GM23338 (cell line): ENCODE data around the gene SLC6A12. TPM values are rescaled to one million over a fixed set of nuclear protein-coding genes. Genes with fewer than 3 reads are reported as not detected.

Source experiments
- ATAC-seq: fragments of 200-7000 bp; cut with Tn5 transposase; 3 replicates; pipeline ENCODE4 v1.9.1; 2020
- DNase-seq: peaks from one replicate; pipeline ENCODE4 v3.0.0-alpha.2; 2015; ENCODE audit warnings: low spot score
- H2AFZ ChIP-seq: fragments of 200-600 bp; sonication (generic); 2 replicates; pipeline ENCODE4 v1.8.0; 2016; ENCODE audit warnings: antibody characterized with exemption, mild to moderate bottlenecking, moderate library complexity
- H3F3A ChIP-seq: fragments of 200-600 bp; sonication (generic); replicated peaks from 2 replicates; pipeline ENCODE4 v1.8.0; 2017; ENCODE audit warnings: antibody characterized with exemption, mixed run types, low read depth
- H3K27ac ChIP-seq: fragments of 200-600 bp; sonication (generic); 2 replicates; pipeline ENCODE4 v1.6.1; 2016; ENCODE audit warnings: low read depth
- H3K27me3 ChIP-seq: fragments of 200-600 bp; sonication (generic); 2 replicates; pipeline ENCODE4 v1.8.0; 2016; ENCODE audit warnings: mild to moderate bottlenecking, mixed run types, moderate library complexity; ENCODE audit not compliant: insufficient read depth
- H3K36me3 ChIP-seq: fragments of 200-600 bp; sonication (generic); 2 replicates; pipeline ENCODE4 v1.8.0; 2016; ENCODE audit warnings: mild to moderate bottlenecking; ENCODE audit not compliant: insufficient read depth
- H3K4me1 ChIP-seq: fragments of 200-600 bp; sonication (generic); 2 replicates; pipeline ENCODE4 v1.8.0; 2016; ENCODE audit warnings: mild to moderate bottlenecking, moderate library complexity; ENCODE audit not compliant: insufficient read depth
- H3K4me2 ChIP-seq: fragments of 200-600 bp; sonication (generic); 2 replicates; pipeline ENCODE4 v1.7.1; 2017; ENCODE audit warnings: mixed run types
- H3K4me3 ChIP-seq: fragments of 200-600 bp; sonication (generic); 2 replicates; pipeline ENCODE4 v1.6.1; 2016; ENCODE audit warnings: mixed run types
- H3K79me2 ChIP-seq: fragments of 200-600 bp; sonication (generic); replicated peaks from 2 replicates; pipeline ENCODE4 v1.8.0; 2017; ENCODE audit warnings: mild to moderate bottlenecking; ENCODE audit not compliant: insufficient read depth
- H3K9me2 ChIP-seq: fragments of 200-600 bp; sonication (generic); 2 replicates; pipeline ENCODE4 v1.8.0; 2017; ENCODE audit not compliant: insufficient read depth
- H4K20me1 ChIP-seq: fragments of 200-600 bp; sonication (generic); replicated peaks from 2 replicates; pipeline ENCODE4 v1.8.0; 2017; ENCODE audit warnings: mild to moderate bottlenecking; ENCODE audit not compliant: insufficient read depth
- H3K27ac Mint-ChIP-seq: 2 replicates; pipeline ENCODE4 v1.8.0; 2020; ENCODE audit warnings: inconsistent platforms, mild to moderate bottlenecking, moderate library complexity, mixed read lengths
- H3K27me3 Mint-ChIP-seq: 3 replicates; pipeline ENCODE4 v1.8.0; 2022; ENCODE audit warnings: low read depth, mild to moderate bottlenecking, moderate library complexity, mixed read lengths, inconsistent platforms; ENCODE audit not compliant: insufficient read depth, poor library complexity
- H3K36me3 Mint-ChIP-seq: 3 replicates; pipeline ENCODE4 v1.8.0; 2021; ENCODE audit warnings: low read depth, mild to moderate bottlenecking, inconsistent platforms, moderate library complexity, mixed read lengths
- H3K4me1 Mint-ChIP-seq: 3 replicates; pipeline ENCODE4 v1.8.0; 2020; ENCODE audit warnings: mild to moderate bottlenecking, inconsistent platforms, mixed read lengths
- H3K4me3 Mint-ChIP-seq: 3 replicates; pipeline ENCODE4 v1.8.0; 2021; ENCODE audit warnings: moderate library complexity, mild to moderate bottlenecking, inconsistent platforms, mixed read lengths
- H3K9me3 Mint-ChIP-seq: 3 replicates; pipeline ENCODE4 v1.8.0; 2020; ENCODE audit warnings: moderate library complexity, mild to moderate bottlenecking, inconsistent platforms, mixed read lengths
- CREB1 ChIP-seq: fragments of 250-450 bp; sonication (Bioruptor Pico); IDR thresholded peaks from 2 replicates; pipeline ENCODE4 v1.5.0; 2020; ENCODE audit warnings: low read depth, mild to moderate bottlenecking, moderate library complexity
- EZH2 ChIP-seq: fragments of 200-600 bp; sonication (generic); IDR thresholded peaks from one replicate; pipeline ENCODE4 v1.8.0; 2017; ENCODE audit warnings: antibody characterized with exemption, mild to moderate bottlenecking, low read depth; ENCODE audit not compliant: unreplicated experiment
- EZH2phosphoT487 ChIP-seq: fragments of 200-600 bp; sonication (generic); IDR thresholded peaks from one replicate; pipeline ENCODE4 v1.8.1; 2018; ENCODE audit warnings: antibody characterized with exemption; ENCODE audit not compliant: unreplicated experiment
- NANOG ChIP-seq: IDR thresholded peaks from 2 replicates; pipeline ENCODE4 v1.6.1; 2016; ENCODE audit warnings: antibody characterized with exemption, borderline replicate concordance
- ZNF114 ChIP-seq: fragments of 250-450 bp; sonication (Bioruptor Pico); IDR thresholded peaks from 2 replicates; pipeline ENCODE4 v1.5.0; 2020; ENCODE audit warnings: mild to moderate bottlenecking, moderate library complexity
- polyA plus RNA-seq: library from polyadenylated mRNA; unstranded; fragments of >200 nt; fragmentation: Nextera tagmentation; extraction: Ambion mirVana; gene quantifications from 2 replicates; pipeline ENCODE4 v1.2.1, GENCODE V29; 2016
- total RNA-seq: library from RNA; depleted of rRNA; stranded (reverse); fragments of >200 nt; shearing (Covaris generic); gene quantifications from 2 replicates; pipeline ENCODE4 v1.2.3, GENCODE V29; 2014
- TF ChIP-seq, protein P1 (sequence below): IDR thresholded peaks from one replicate; pipeline ENCODE4 v1.6.1; 2018; ENCODE audit warnings: antibody characterized with exemption; ENCODE audit not compliant: unreplicated experiment
- TF ChIP-seq, protein P2 (sequence below): IDR thresholded peaks from 2 replicates; pipeline ENCODE4 v1.6.1; 2016; ENCODE audit warnings: antibody characterized with exemption
- TF ChIP-seq, protein P3 (sequence below): fragments of 250-450 bp; sonication (Bioruptor Pico); IDR thresholded peaks from 2 replicates; pipeline ENCODE4 v1.5.0; 2020; ENCODE audit warnings: mild to moderate bottlenecking, moderate library complexity

Gene SLC6A12
- total and polyA plus RNA-seq, 2 experiments from 2014 or later, result 0.56 TPM; not detected in 1

DNA sequence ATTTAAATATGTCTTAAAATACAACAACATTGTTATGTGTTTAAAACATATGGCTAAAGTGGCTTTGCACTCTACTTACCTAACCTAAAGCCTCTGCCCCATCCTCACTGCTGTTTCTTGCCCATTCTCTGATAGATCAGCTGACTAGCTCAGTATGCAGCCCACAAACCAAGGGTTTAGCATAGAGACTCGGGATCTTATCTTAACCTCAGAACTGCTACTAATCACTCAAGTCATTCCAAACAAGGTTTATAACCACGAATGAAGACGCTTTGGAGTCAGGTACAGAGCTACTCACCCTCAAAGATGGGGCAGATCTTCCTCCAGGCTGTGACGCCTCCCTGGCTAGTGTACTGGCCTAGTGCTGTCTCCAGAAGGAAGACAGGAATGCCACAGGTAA is 29.4 kb upstream of the SLC6A12 start:
- peaks cover 24% of the 10 kb centered on the region for H3K9me3 Mint-ChIP-seq
- Histone ChIP-seq H3K9me2 (no peaks in the 10 kb centered on the region), H3K4me3 (no peak overlapping the region), H3K4me2 (no peak overlapping the region), H3K79me2 (no peaks in the 10 kb centered on the region), H3F3A (no peaks in the 10 kb centered on the region), H3K27ac (no peak overlapping the region), H4K20me1 (no peaks in the 10 kb centered on the region), H3K36me3 (no peaks in the 10 kb centered on the region), H3K4me1 (no peaks in the 10 kb centered on the region), H2AFZ (no peak overlapping the region), H3K27me3 (no peaks in the 10 kb centered on the region)
- TF ChIP-seq EZH2, result no peak
- no peak for TF ChIP-seq ZNF114 (CRISPR knock-in tag)
- TF ChIP-seq CREB1, result no peak
- no peak for TF ChIP-seq NANOG
- TF ChIP-seq, protein P1, sequence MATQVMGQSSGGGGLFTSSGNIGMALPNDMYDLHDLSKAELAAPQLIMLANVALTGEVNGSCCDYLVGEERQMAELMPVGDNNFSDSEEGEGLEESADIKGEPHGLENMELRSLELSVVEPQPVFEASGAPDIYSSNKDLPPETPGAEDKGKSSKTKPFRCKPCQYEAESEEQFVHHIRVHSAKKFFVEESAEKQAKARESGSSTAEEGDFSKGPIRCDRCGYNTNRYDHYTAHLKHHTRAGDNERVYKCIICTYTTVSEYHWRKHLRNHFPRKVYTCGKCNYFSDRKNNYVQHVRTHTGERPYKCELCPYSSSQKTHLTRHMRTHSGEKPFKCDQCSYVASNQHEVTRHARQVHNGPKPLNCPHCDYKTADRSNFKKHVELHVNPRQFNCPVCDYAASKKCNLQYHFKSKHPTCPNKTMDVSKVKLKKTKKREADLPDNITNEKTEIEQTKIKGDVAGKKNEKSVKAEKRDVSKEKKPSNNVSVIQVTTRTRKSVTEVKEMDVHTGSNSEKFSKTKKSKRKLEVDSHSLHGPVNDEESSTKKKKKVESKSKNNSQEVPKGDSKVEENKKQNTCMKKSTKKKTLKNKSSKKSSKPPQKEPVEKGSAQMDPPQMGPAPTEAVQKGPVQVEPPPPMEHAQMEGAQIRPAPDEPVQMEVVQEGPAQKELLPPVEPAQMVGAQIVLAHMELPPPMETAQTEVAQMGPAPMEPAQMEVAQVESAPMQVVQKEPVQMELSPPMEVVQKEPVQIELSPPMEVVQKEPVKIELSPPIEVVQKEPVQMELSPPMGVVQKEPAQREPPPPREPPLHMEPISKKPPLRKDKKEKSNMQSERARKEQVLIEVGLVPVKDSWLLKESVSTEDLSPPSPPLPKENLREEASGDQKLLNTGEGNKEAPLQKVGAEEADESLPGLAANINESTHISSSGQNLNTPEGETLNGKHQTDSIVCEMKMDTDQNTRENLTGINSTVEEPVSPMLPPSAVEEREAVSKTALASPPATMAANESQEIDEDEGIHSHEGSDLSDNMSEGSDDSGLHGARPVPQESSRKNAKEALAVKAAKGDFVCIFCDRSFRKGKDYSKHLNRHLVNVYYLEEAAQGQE, result no peak
- TF ChIP-seq, protein P2, sequence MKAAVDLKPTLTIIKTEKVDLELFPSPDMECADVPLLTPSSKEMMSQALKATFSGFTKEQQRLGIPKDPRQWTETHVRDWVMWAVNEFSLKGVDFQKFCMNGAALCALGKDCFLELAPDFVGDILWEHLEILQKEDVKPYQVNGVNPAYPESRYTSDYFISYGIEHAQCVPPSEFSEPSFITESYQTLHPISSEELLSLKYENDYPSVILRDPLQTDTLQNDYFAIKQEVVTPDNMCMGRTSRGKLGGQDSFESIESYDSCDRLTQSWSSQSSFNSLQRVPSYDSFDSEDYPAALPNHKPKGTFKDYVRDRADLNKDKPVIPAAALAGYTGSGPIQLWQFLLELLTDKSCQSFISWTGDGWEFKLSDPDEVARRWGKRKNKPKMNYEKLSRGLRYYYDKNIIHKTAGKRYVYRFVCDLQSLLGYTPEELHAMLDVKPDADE, result no peak
- no peak for TF ChIP-seq EZH2phosphoT487
- no peak overlapping the region for H3K27ac Mint-ChIP-seq
- peaks cover 8% of the 10 kb centered on the region for H3K27me3 Mint-ChIP-seq
- peaks cover 4% of the 10 kb centered on the region; the same call in 2 of the 3 replicates for H3K36me3 Mint-ChIP-seq
- no peak for DNase-seq
- H3K4me3 Mint-ChIP-seq, result no peak overlapping the region
- ATAC-seq, result no peak
- no peaks in the 10 kb centered on the region for H3K4me1 Mint-ChIP-seq

DNA sequence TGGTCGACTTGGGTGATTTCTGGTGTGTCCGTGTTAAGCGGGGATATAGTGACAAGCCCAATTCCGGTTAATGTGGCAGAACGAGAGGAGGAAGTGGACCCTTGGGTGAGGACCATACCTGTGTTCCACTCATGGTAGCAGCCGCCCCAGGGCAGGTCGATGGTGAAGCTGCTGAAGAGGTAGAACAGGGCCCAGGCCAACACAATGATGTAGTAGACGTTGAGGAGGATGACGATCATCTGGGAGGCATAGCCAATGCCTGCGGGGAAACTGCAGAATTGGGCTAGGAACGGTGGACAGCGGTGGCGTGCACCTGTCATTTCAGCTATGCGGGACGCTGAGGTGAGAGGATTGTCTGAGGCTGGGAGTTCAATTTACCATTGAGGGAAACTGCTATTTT is 28.5 kb upstream of the SLC6A12 start:
- DNase-seq (no peak), ATAC-seq (no peak)
- no peaks in the 10 kb centered on the region for H4K20me1 ChIP-seq
- Mint-ChIP-seq H3K27me3 (peaks cover 8% of the 10 kb centered on the region), H3K27ac (no peak overlapping the region), H3K9me3 (peaks cover 22% of the 10 kb centered on the region), H3K4me3 (no peak overlapping the region), H3K36me3 (peaks cover 4% of the 10 kb centered on the region; the same call in 2 of the 3 replicates), H3K4me1 (no peaks in the 10 kb centered on the region)
- no peaks in the 10 kb centered on the region for H3K9me2 ChIP-seq
- H3K4me3 ChIP-seq, result no peak overlapping the region
- TF ChIP-seq CREB1 (no peak), ZNF114 (CRISPR knock-in tag) (no peak), NANOG (no peak)
- TF ChIP-seq, protein P3, sequence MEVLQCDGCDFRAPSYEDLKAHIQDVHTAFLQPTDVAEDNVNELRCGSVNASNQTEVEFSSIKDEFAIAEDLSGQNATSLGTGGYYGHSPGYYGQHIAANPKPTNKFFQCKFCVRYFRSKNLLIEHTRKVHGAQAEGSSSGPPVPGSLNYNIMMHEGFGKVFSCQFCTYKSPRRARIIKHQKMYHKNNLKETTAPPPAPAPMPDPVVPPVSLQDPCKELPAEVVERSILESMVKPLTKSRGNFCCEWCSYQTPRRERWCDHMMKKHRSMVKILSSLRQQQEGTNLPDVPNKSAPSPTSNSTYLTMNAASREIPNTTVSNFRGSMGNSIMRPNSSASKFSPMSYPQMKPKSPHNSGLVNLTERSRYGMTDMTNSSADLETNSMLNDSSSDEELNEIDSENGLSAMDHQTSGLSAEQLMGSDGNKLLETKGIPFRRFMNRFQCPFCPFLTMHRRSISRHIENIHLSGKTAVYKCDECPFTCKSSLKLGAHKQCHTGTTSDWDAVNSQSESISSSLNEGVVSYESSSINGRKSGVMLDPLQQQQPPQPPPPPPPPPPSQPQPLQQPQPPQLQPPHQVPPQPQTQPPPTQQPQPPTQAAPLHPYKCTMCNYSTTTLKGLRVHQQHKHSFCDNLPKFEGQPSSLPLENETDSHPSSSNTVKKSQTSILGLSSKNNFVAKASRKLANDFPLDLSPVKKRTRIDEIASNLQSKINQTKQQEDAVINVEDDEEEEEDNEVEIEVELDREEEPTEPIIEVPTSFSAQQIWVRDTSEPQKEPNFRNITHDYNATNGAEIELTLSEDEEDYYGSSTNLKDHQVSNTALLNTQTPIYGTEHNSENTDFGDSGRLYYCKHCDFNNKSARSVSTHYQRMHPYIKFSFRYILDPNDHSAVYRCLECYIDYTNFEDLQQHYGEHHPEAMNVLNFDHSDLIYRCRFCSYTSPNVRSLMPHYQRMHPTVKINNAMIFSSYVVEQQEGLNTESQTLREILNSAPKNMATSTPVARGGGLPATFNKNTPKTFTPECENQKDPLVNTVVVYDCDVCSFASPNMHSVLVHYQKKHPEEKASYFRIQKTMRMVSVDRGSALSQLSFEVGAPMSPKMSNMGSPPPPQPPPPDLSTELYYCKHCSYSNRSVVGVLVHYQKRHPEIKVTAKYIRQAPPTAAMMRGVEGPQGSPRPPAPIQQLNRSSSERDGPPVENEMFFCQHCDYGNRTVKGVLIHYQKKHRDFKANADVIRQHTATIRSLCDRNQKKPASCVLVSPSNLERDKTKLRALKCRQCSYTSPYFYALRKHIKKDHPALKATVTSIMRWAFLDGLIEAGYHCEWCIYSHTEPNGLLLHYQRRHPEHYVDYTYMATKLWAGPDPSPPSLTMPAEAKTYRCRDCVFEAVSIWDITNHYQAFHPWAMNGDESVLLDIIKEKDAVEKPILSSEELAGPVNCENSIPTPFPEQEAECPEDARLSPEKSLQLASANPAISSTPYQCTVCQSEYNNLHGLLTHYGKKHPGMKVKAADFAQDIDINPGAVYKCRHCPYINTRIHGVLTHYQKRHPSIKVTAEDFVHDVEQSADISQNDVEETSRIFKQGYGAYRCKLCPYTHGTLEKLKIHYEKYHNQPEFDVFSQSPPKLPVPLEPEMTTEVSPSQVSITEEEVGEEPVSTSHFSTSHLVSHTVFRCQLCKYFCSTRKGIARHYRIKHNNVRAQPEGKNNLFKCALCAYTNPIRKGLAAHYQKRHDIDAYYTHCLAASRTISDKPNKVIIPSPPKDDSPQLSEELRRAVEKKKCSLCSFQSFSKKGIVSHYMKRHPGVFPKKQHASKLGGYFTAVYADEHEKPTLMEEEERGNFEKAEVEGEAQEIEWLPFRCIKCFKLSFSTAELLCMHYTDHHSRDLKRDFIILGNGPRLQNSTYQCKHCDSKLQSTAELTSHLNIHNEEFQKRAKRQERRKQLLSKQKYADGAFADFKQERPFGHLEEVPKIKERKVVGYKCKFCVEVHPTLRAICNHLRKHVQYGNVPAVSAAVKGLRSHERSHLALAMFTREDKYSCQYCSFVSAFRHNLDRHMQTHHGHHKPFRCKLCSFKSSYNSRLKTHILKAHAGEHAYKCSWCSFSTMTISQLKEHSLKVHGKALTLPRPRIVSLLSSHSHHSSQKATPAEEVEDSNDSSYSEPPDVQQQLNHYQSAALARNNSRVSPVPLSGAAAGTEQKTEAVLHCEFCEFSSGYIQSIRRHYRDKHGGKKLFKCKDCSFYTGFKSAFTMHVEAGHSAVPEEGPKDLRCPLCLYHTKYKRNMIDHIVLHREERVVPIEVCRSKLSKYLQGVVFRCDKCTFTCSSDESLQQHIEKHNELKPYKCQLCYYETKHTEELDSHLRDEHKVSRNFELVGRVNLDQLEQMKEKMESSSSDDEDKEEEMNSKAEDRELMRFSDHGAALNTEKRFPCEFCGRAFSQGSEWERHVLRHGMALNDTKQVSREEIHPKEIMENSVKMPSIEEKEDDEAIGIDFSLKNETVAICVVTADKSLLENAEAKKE (CRISPR knock-in tag), result no peak
- H3K79me2 ChIP-seq, result no peaks in the 10 kb centered on the region
- H3K27me3 ChIP-seq, result no peaks in the 10 kb centered on the region
- no peak overlapping the region for H3K4me2 ChIP-seq
- no peak overlapping the region for H3K27ac ChIP-seq
- H3K36me3 ChIP-seq, result no peaks in the 10 kb centered on the region
- no peaks in the 10 kb centered on the region for H3F3A ChIP-seq
- H3K4me1 ChIP-seq, result no peaks in the 10 kb centered on the region
- H2AFZ ChIP-seq, result no peak overlapping the region
